ENCODE results near the gene SORCS2.
A peak's percentile ranks its signal among the peaks of the same experiment; 100 is the strongest.

The SORCS2 gene

DNA sequence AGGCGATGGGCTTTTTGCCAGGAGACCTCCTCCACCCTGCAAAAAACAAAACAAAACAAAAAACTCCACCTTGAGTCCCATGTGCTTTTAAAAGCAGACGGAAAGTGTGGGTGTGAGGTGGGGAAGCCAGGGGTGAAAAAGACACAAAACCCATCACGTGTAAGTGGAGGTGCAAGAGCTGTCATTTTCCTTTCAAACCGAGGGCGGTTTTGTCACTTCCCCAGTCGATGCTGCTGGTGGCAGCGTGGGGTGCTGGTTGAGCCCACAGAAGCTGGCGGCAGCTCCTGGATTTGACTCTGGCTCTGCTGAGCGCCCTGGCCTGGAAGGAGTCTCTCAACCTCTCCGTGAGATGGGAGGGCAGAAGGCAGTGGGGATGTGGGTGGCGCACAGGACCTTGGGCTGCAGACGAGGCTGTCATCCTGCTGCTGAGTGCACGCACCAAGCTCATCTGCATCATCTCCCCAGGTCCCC lies 132.3 kb downstream of the SORCS2 start:
- H3K27ac ChIP-seq (ENCODE audit: extremely low read depth, low read depth, low read length): no peak overlapping the region
- ChIA-PET CTCF (interaction anchor here (0.6 to 0.7 kb wide), 3 partner anchors 71 to 1327 kb away, joined by 3 read pairs; no protein-coding TSS in a partner anchor), POLR2A (no interaction called here)
- TF ChIP-seq, protein P1, sequence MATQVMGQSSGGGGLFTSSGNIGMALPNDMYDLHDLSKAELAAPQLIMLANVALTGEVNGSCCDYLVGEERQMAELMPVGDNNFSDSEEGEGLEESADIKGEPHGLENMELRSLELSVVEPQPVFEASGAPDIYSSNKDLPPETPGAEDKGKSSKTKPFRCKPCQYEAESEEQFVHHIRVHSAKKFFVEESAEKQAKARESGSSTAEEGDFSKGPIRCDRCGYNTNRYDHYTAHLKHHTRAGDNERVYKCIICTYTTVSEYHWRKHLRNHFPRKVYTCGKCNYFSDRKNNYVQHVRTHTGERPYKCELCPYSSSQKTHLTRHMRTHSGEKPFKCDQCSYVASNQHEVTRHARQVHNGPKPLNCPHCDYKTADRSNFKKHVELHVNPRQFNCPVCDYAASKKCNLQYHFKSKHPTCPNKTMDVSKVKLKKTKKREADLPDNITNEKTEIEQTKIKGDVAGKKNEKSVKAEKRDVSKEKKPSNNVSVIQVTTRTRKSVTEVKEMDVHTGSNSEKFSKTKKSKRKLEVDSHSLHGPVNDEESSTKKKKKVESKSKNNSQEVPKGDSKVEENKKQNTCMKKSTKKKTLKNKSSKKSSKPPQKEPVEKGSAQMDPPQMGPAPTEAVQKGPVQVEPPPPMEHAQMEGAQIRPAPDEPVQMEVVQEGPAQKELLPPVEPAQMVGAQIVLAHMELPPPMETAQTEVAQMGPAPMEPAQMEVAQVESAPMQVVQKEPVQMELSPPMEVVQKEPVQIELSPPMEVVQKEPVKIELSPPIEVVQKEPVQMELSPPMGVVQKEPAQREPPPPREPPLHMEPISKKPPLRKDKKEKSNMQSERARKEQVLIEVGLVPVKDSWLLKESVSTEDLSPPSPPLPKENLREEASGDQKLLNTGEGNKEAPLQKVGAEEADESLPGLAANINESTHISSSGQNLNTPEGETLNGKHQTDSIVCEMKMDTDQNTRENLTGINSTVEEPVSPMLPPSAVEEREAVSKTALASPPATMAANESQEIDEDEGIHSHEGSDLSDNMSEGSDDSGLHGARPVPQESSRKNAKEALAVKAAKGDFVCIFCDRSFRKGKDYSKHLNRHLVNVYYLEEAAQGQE (tag by site-specific recombination; IDR thresholded peaks at IDR 0.05): no peak
- peak; percentile 27; the same call in 1 of the 2 replicates for TF ChIP-seq ZBTB17 (tag by site-specific recombination; IDR thresholded peaks at IDR 0.05)
- TF ChIP-seq ZNF248 (tag by site-specific recombination; IDR thresholded peaks at IDR 0.05): no peak
- TF ChIP-seq ZNF114 (tag by site-specific recombination; IDR thresholded peaks at IDR 0.05): no peak
- no peak for TF ChIP-seq ZNF501 (tag by site-specific recombination; IDR thresholded peaks at IDR 0.05)
- TF ChIP-seq MZF1 (tag by site-specific recombination; IDR thresholded peaks at IDR 0.05; ENCODE audit: borderline replicate concordance): no peak
- no peak for TF ChIP-seq ZNF169 (tag by site-specific recombination; IDR thresholded peaks at IDR 0.05)
- peak; percentile 47 for TF ChIP-seq EGR2 (tag by site-specific recombination; IDR thresholded peaks at IDR 0.05; ENCODE audit: low read depth)
- no peak for TF ChIP-seq ZNF624 (tag by site-specific recombination; IDR thresholded peaks at IDR 0.05)
- peak; percentile 29; the same call in 1 of the 2 replicates for TF ChIP-seq ZFHX2 (tag by site-specific recombination; conservative IDR thresholded peaks at IDR 0.05)
- no peak for TF ChIP-seq ZNF830 (tag by site-specific recombination; IDR thresholded peaks at IDR 0.05; ENCODE audit: low read depth)
- no peak for TF ChIP-seq ZNF76 (tag by site-specific recombination; IDR thresholded peaks at IDR 0.05; ENCODE audit: borderline replicate concordance, low read depth)
- no peak for TF ChIP-seq ZNF785 (tag by site-specific recombination; IDR thresholded peaks at IDR 0.05)
- no peaks in the 10 kb centered on the region for H3K4me1 ChIP-seq (ENCODE audit: control insufficient read depth, insufficient read depth, low read length)
- H3K9me3 ChIP-seq (ENCODE audit: control insufficient read depth, insufficient read depth, low read depth, low read length): no peaks in the 10 kb centered on the region
- no peak overlapping the region for H3K4me3 ChIP-seq (ENCODE audit: low read depth, low read length)
- no peaks in the 10 kb centered on the region for H3K36me3 ChIP-seq (ENCODE audit: control insufficient read depth in 2 of 2, insufficient read depth in 1 of 2, low read length in 2 of 2)

DNA sequence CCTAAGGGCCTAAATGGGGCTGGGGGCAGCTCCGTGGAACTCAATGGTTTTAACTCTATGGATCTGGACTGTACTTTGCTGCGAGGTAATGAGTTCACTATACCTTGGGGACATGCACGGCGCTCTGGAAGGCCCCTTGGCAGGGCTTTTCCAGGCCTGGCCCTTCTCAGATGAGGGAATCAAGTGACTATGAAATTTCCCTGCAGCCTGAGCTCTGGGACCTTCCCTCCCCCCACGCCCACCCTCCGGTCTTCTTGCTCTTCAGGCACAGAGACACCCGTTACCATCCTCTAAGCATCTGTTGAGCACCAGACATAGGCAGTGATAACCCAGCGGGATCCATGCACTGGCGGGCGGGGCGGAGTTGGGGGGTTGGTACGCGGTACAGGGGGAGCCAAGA lies 133.2 kb downstream of the SORCS2 start:
- Histone ChIP-seq H3K4me1 (ENCODE audit: control insufficient read depth, insufficient read depth, low read length) (no peaks in the 10 kb centered on the region), H3K9me3 (ENCODE audit: control insufficient read depth, insufficient read depth, low read depth, low read length) (no peaks in the 10 kb centered on the region), H3K27ac (ENCODE audit: extremely low read depth, low read depth, low read length) (no peak overlapping the region), H3K4me3 (ENCODE audit: low read depth, low read length) (no peak overlapping the region), H3K36me3 (ENCODE audit: control insufficient read depth in 2 of 2, insufficient read depth in 1 of 2, low read length in 2 of 2) (no peaks in the 10 kb centered on the region)
- ChIA-PET POLR2A (no interaction called here), CTCF (no interaction called here)
- TF ChIP-seq ZNF558 (tag by site-specific recombination; IDR thresholded peaks at IDR 0.05): no peak
- TF ChIP-seq ZNF658 (tag by site-specific recombination; IDR thresholded peaks at IDR 0.05): no peak
- no peak for TF ChIP-seq ZNF239 (tag by site-specific recombination; IDR thresholded peaks at IDR 0.05)
- TF ChIP-seq, protein P2, sequence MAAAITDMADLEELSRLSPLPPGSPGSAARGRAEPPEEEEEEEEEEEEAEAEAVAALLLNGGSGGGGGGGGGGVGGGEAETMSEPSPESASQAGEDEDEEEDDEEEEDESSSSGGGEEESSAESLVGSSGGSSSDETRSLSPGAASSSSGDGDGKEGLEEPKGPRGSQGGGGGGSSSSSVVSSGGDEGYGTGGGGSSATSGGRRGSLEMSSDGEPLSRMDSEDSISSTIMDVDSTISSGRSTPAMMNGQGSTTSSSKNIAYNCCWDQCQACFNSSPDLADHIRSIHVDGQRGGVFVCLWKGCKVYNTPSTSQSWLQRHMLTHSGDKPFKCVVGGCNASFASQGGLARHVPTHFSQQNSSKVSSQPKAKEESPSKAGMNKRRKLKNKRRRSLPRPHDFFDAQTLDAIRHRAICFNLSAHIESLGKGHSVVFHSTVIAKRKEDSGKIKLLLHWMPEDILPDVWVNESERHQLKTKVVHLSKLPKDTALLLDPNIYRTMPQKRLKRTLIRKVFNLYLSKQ (tag by site-specific recombination; IDR thresholded peaks at IDR 0.05; ENCODE audit: borderline replicate concordance): no peak
- TF ChIP-seq ZNF776 (tag by site-specific recombination; IDR thresholded peaks at IDR 0.05; ENCODE audit: borderline replicate concordance): no peak
- TF ChIP-seq, protein P3, sequence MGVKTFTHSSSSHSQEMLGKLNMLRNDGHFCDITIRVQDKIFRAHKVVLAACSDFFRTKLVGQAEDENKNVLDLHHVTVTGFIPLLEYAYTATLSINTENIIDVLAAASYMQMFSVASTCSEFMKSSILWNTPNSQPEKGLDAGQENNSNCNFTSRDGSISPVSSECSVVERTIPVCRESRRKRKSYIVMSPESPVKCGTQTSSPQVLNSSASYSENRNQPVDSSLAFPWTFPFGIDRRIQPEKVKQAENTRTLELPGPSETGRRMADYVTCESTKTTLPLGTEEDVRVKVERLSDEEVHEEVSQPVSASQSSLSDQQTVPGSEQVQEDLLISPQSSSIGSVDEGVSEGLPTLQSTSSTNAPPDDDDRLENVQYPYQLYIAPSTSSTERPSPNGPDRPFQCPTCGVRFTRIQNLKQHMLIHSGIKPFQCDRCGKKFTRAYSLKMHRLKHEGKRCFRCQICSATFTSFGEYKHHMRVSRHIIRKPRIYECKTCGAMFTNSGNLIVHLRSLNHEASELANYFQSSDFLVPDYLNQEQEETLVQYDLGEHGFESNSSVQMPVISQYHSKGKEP (tag by site-specific recombination; IDR thresholded peaks at IDR 0.05): no peak
- no peak for TF ChIP-seq ZBTB17 (tag by site-specific recombination; IDR thresholded peaks at IDR 0.05)
- TF ChIP-seq, protein P4, sequence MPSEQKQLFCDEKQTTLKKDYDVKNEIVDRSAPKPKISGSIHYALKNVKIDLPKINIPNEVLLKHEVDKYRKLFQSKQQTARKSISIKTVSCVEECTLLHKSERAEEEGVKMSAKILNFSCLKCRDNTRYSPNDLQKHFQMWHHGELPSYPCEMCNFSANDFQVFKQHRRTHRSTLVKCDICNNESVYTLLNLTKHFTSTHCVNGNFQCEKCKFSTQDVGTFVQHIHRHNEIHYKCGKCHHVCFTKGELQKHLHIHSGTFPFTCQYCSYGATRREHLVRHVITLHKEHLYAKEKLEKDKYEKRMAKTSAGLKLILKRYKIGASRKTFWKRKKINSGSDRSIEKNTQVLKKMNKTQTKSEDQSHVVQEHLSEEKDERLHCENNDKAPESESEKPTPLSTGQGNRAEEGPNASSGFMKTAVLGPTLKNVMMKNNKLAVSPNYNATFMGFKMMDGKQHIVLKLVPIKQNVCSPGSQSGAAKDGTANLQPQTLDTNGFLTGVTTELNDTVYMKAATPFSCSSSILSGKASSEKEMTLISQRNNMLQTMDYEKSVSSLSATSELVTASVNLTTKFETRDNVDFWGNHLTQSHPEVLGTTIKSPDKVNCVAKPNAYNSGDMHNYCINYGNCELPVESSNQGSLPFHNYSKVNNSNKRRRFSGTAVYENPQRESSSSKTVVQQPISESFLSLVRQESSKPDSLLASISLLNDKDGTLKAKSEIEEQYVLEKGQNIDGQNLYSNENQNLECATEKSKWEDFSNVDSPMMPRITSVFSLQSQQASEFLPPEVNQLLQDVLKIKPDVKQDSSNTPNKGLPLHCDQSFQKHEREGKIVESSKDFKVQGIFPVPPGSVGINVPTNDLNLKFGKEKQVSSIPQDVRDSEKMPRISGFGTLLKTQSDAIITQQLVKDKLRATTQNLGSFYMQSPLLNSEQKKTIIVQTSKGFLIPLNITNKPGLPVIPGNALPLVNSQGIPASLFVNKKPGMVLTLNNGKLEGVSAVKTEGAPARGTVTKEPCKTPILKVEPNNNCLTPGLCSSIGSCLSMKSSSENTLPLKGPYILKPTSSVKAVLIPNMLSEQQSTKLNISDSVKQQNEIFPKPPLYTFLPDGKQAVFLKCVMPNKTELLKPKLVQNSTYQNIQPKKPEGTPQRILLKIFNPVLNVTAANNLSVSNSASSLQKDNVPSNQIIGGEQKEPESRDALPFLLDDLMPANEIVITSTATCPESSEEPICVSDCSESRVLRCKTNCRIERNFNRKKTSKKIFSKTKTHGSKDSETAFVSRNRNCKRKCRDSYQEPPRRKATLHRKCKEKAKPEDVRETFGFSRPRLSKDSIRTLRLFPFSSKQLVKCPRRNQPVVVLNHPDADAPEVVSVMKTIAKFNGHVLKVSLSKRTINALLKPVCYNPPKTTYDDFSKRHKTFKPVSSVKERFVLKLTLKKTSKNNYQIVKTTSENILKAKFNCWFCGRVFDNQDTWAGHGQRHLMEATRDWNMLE (tag by site-specific recombination; conservative IDR thresholded peaks at IDR 0.05; ENCODE audit: low read depth): no peak
- TF ChIP-seq BCL11B (tag by site-specific recombination; IDR thresholded peaks at IDR 0.05; ENCODE audit: low read depth): no peak
- no peak for TF ChIP-seq ZNF654 (tag by site-specific recombination; IDR thresholded peaks at IDR 0.05; ENCODE audit: low read depth)
- no peak for TF ChIP-seq ZNF600 (tag by site-specific recombination; IDR thresholded peaks at IDR 0.05)
- no peak for TF ChIP-seq ZNF585B (tag by site-specific recombination; IDR thresholded peaks at IDR 0.05)
- TF ChIP-seq ZXDB (tag by site-specific recombination; IDR thresholded peaks at IDR 0.05): no peak
- no peak for TF ChIP-seq MZF1 (tag by site-specific recombination; IDR thresholded peaks at IDR 0.05; ENCODE audit: borderline replicate concordance)

Data from HEK293 (cell line).